HepG2 (cell line): Measurements from ENCODE around the gene TTLL10. TPM values are rescaled to one million over a fixed set of nuclear protein-coding genes. Genes with fewer than 3 reads are reported as not detected.

Source experiments
- ATAC-seq: fragments of 200-7000 bp; cut with Tn5 transposase; 3 replicates; pipeline ENCODE4 v1.9.1; 2020; ENCODE audit warnings: mild to moderate bottlenecking, moderate library complexity
- BruUV-seq: library from RNA; stranded (reverse); fragments of 400-500 nt; replicated peaks from 2 replicates; lab custom pipeline; 2021; lab: Mats Ljungman, UMichigan
- CTCF ChIA-PET: fragments of 300-600 bp; formaldehyde crosslinking; extraction: SDS; loops from one replicate; lab custom pipeline; 2021; ENCODE audit warnings: low total read pairs, inconsistent platforms, low intra/inter-chr PET ratio; lab: Yijun Ruan, JAX
- POLR2A ChIA-PET: fragments of 350-600 bp; sonication (Branson Sonifier 250); formaldehyde crosslinking; loops from one replicate; lab custom pipeline; 2020; ENCODE audit warnings: antibody characterized with exemption, inconsistent platforms; lab: Yijun Ruan, JAX
- DNase-seq: peaks from one replicate; pipeline ENCODE4 v3.0.0-alpha.2; 2015; ENCODE audit warnings: low spot score
- FAIRE-seq: peaks from 3 replicates; lab custom pipeline; 2011; peaks lifted over from hg19 to GRCh38; lab: Jason Lieb, UNC
- H2AFZ ChIP-seq: one replicate; pipeline ENCODE4 v1.6.1; 2011; ENCODE audit warnings: low read length, inconsistent platforms
- H3K27ac ChIP-seq: fragments of 300-600 bp; 3 replicates; pipeline ENCODE4 v1.8.0; 2011; ENCODE audit warnings: mixed run types, mild to moderate bottlenecking, mixed read lengths, low read length, inconsistent platforms; ENCODE audit not compliant: insufficient read depth; ENCODE audit errors: extremely low read length
- H3K27me3 ChIP-seq, 2 experiments: fragments of 200-600 bp in 1 of 2; 2 replicates in 1 of 2; 3 replicates in 1 of 2; pipeline versions ENCODE4 v1.6.0 to v1.8.0; 2011; ENCODE audit warnings: low read length in 2 of 2, mild to moderate bottlenecking in 2 of 2, moderate library complexity in 2 of 2, inconsistent platforms in 1 of 2; ENCODE audit not compliant: insufficient read depth in 2 of 2, control insufficient read depth in 1 of 2
- H3K36me3 ChIP-seq, 2 experiments: fragments of 200-600 bp in 1 of 2; replicated peaks in 1 of 2; 2 replicates in 1 of 2; 3 replicates in 1 of 2; pipeline versions ENCODE4 v1.5.1 to v1.8.0; 2011; ENCODE audit warnings: low read length in 2 of 2, inconsistent platforms in 1 of 2; ENCODE audit not compliant: insufficient read depth in 2 of 2, control insufficient read depth in 1 of 2
- H3K4me1 ChIP-seq: 2 replicates; pipeline ENCODE4 v1.5.1; 2012; ENCODE audit warnings: low read length, inconsistent platforms; ENCODE audit not compliant: insufficient read depth
- H3K4me2 ChIP-seq: 2 replicates; pipeline ENCODE4 v1.6.0; 2011; ENCODE audit warnings: low read depth, low read length, inconsistent platforms
- H3K4me3 ChIP-seq, 3 experiments: fragments of 200-600 bp in 1 of 3; sonication (generic), shearing (Covaris generic) in 1 of 3; replicated peaks in 1 of 3; 2 replicates each; pipeline ENCODE4 v1.5.1; 2011 to 2016; ENCODE audit warnings: low read length in 3 of 3, inconsistent platforms in 2 of 3, low read depth in 2 of 3, mild to moderate bottlenecking in 2 of 3, control low read depth in 1 of 3, mixed read lengths in 1 of 3; ENCODE audit not compliant: insufficient read depth in 1 of 3
- H3K79me2 ChIP-seq: one replicate; pipeline ENCODE4 v1.6.1; 2011; ENCODE audit warnings: low read length, inconsistent platforms; ENCODE audit not compliant: insufficient read depth
- H3K9ac ChIP-seq: 2 replicates; pipeline ENCODE4 v1.6.0; 2011; ENCODE audit warnings: mild to moderate bottlenecking, low read depth, low read length, inconsistent platforms; ENCODE audit not compliant: insufficient read depth
- H3K9me3 ChIP-seq: 2 replicates; pipeline ENCODE4 v1.5.1; 2012; ENCODE audit warnings: mild to moderate bottlenecking, low read length
- H4K20me1 ChIP-seq: 2 replicates; pipeline ENCODE4 v1.6.0; 2011; ENCODE audit warnings: inconsistent platforms, mild to moderate bottlenecking, low read length, moderate library complexity; ENCODE audit not compliant: insufficient read depth
- AGO1 ChIP-seq: fragments of 200-400 bp; formaldehyde crosslinking; IDR thresholded peaks from 2 replicates; pipeline ENCODE4 v1.6.1; 2017; ENCODE audit warnings: mild to moderate bottlenecking, low read depth, low read length, moderate library complexity; ENCODE audit not compliant: poor library complexity, severe bottlenecking
- AGO2 ChIP-seq: fragments of 200-400 bp; formaldehyde crosslinking; optimal IDR thresholded peaks from 2 replicates; pipeline ENCODE3; 2017; ENCODE audit warnings: mild to moderate bottlenecking, low read depth, low read length, moderate library complexity
- AKAP8 ChIP-seq: sonication (generic); formaldehyde crosslinking; IDR thresholded peaks from 2 replicates; pipeline ENCODE4 v1.5.1; 2020; ENCODE audit warnings: mild to moderate bottlenecking, missing genetic modification reagents
- DNMT3B ChIP-seq: conservative IDR thresholded peaks from 2 replicates; pipeline ENCODE4 v1.6.1; 2016; ENCODE audit warnings: missing biosample characterization, control low read depth
- DPF2 ChIP-seq: sonication (generic); formaldehyde crosslinking; IDR thresholded peaks from 2 replicates; pipeline ENCODE4 v1.4.0; 2020; ENCODE audit warnings: mild to moderate bottlenecking, low read depth, missing genetic modification reagents, borderline replicate concordance
- HNRNPL ChIP-seq: fragments of 200-400 bp; formaldehyde crosslinking; IDR thresholded peaks from 2 replicates; pipeline ENCODE4 v1.6.1; 2017; ENCODE audit warnings: mild to moderate bottlenecking, low read depth, low read length
- RBFOX2 ChIP-seq: fragments of 200-400 bp; formaldehyde crosslinking; IDR thresholded peaks from 2 replicates; pipeline ENCODE4 v1.6.1; 2017; ENCODE audit warnings: low read depth, mild to moderate bottlenecking, low read length
- ZNF138 ChIP-seq: sonication (generic); formaldehyde crosslinking; IDR thresholded peaks from 2 replicates; pipeline ENCODE4 v1.5.0; 2020; ENCODE audit warnings: mild to moderate bottlenecking, low read depth, missing genetic modification reagents
- ZNF230 ChIP-seq: sonication (generic); formaldehyde crosslinking; IDR thresholded peaks from 2 replicates; pipeline ENCODE4 v1.4.0; 2020; ENCODE audit warnings: mild to moderate bottlenecking, missing genetic modification reagents
- ZNF501 ChIP-seq: sonication (generic); formaldehyde crosslinking; IDR thresholded peaks from 2 replicates; pipeline ENCODE4 v1.5.1; 2020; ENCODE audit warnings: mild to moderate bottlenecking, moderate library complexity, missing genetic modification reagents
- ZNF556 ChIP-seq: sonication (generic); formaldehyde crosslinking; IDR thresholded peaks from 2 replicates; pipeline ENCODE4 v1.4.0; 2020; ENCODE audit warnings: mild to moderate bottlenecking, missing genetic modification reagents, borderline replicate concordance
- WGBS: methylation state at CpG from one replicate; pipeline ENCODE4 v1.1.6; 2017; ENCODE audit warnings: low lambda C conversion rate; 5-methylcytosine and 5-hydroxymethylcytosine counted together
- in situ Hi-C: cut with HindIII; loops from 2 replicates; pipeline ENCODE4 v1.10.0; 2017; ENCODE audit warnings: low pct_unique_long_range_greater_than_20kb; ENCODE audit not compliant: extremely low pct_ligation_motif_present
- intact Hi-C: fragments of 100-400 bp; cut with micrococcal nuclease; formaldehyde crosslinking; loops from one replicate; pipeline ENCODE4 v1.10.0; 2022; ENCODE audit not compliant: unreplicated experiment
- polyA plus RNA-seq, 8 experiments: library from polyadenylated mRNA; depleted of rRNA in 3 of 8; stranded (reverse) in 7 of 8; unstranded in 1 of 8; fragments of >200 nt; fragmentation: Illumina TruSeq in 4 of 8; extraction: Trizol in 4 of 8; gene quantifications; 2 replicates each; pipeline versions ENCODE4 v1.2.1 to v1.2.3, GENCODE V29; 2011 to 2016; ENCODE audit warnings: low read depth in 4 of 8, missing spikeins in 1 of 8, mixed read lengths in 1 of 8; ENCODE audit not compliant: insufficient read depth in 1 of 8
- total RNA-seq, 5 experiments: library from RNA; depleted of rRNA; stranded (reverse); fragments of >200 nt; fragmentation: Illumina TruSeq; extraction: Trizol; gene quantifications; 2 replicates each; pipeline ENCODE4 v1.2.3, GENCODE V29; 2016; ENCODE audit warnings: low read depth in 1 of 5
- TF ChIP-seq, protein P1 (sequence below): IDR thresholded peaks from 2 replicates; pipeline ENCODE4 v1.6.1; 2016; ENCODE audit warnings: missing biosample characterization, missing genetic modification reagents, low read depth

TTLL10 gene
- total and polyA plus RNA-seq, 2 of the 13 experiments (the other 11 are each of a cell fraction or from before 2014, with no cell fraction given): not detected

- TF ChIP-seq ZNF556 (CRISPR knock-in tag) (0 out of 2 replicates have a peak, but pooled peaks have one; percentile 1), ZNF501 (0 out of 2 replicates have a peak, but pooled peaks have one; percentile 16), ZNF230 (no peak; the same call in 1 of the 2 replicates), ZNF138 (no peak), HNRNPL (0 out of 2 replicates have a peak, but pooled peaks have one; percentile 46), DPF2 (CRISPR knock-in tag) (no peak)
- TF ChIP-seq, protein P1, sequence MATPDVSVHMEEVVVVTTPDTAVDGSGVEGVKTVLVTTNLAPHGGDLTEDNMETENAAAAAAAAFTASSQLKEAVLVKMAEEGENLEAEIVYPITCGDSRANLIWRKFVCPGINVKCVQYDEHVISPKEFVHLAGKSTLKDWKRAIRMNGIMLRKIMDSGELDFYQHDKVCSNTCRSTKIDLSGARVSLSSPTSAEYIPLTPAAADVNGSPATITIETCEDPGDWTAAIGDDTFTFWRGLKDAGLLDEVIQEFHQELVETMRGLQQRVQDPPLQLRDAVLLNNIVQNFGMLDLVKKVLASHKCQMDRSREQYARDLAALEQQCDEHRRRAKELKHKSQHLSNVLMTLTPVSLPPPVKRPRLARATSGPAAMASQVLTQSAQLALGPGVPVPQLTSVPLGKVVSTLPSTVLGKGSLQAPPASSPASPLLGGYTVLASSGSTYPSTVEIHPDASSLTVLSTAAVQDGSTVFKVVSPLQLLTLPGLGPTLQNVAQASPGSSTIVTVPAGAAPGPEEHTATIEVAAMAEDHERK (CRISPR knock-in tag): no peak
- TF ChIP-seq, all 625 proteins: peak for 55
Observed at GRCh38 chr1:1168451-1169411, 4.9 kb upstream of the TTLL10 start (continued).

- Histone ChIP-seq H3K4me2 (no peak overlapping the region), H2AFZ (no peak overlapping the region), H3K9me3 (no peaks in the 10 kb centered on the region), H3K27me3 (peaks cover 16 to 33% of the 10 kb centered on the region in 2 experiments), H3K27ac (no peak overlapping the region), H3K9ac (no peak overlapping the region), H3K79me2 (no peaks in the 10 kb centered on the region)
- POLR2A ChIA-PET: interaction anchor here (1.0 to 7.4 kb wide), 4 partner anchors 16 to 62 kb away, joined by 3 to 93 read pairs (median 4); partner anchors contain the start of genes B3GALT6 and SDF4
- CTCF ChIA-PET: no interaction called here
- BruUV-seq: no TSS peak
- TF ChIP-seq AGO2 (peak; percentile 82), AGO1 (peak; percentile 58), AKAP8 (CRISPR knock-in tag) (peak; percentile 84; the same call in 1 of the 2 replicates), DNMT3B (CRISPR knock-in tag) (no peak), RBFOX2 (peak; percentile 39; the same call in 1 of the 2 replicates)
- TF ChIP-seq, all 625 proteins: peak for 4
- no peaks in the 10 kb centered on the region for H3K36me3 ChIP-seq
- intact Hi-C loops (loop anchor here (1.0 to 10.0 kb wide), 2 partner anchors 45 to 65 kb away; partner anchors contain the start of genes B3GALT6 and SDF4), in situ Hi-C loops (no loop called here)
- WGBS: 86% methylated on average over 8 of the region's 32 CpGs
- H3K4me3 ChIP-seq: no peak overlapping the region
- ATAC-seq (no peak), DNase-seq (no peak), FAIRE-seq (no peak)
- H3K4me1 ChIP-seq: peaks cover 62% of the 10 kb centered on the region
- H4K20me1 ChIP-seq: no peaks in the 10 kb centered on the region
Observed at GRCh38 chr1:1169429-1170214, 4.1 kb upstream of the TTLL10 start.
